Astrocyte (in vitro differentiated cells and primary cell): ENCODE results near the gene PKHD1. TPM values are rescaled to one million over a fixed set of nuclear protein-coding genes. Genes with fewer than 3 reads are reported as not detected.

ENCODE experiments used
- DNase-seq: peaks from one replicate; pipeline ENCODE4 v3.0.0-alpha.2; 2010; ENCODE audit warnings: low read depth
- FAIRE-seq: peaks from 2 replicates; lab custom pipeline; 2011; peaks lifted over from hg19 to GRCh38; lab: Jason Lieb, UNC
- H2AFZ ChIP-seq: 2 replicates; pipeline ENCODE4 v1.6.0; 2012; ENCODE audit warnings: low read depth, low read length, inconsistent platforms
- H3K27ac ChIP-seq: 2 replicates; pipeline ENCODE4 v1.5.1; 2011; ENCODE audit warnings: low read depth, low read length, inconsistent platforms
- H3K27me3 ChIP-seq: 2 replicates; pipeline ENCODE4 v1.6.0; 2011; ENCODE audit warnings: low read length, inconsistent platforms; ENCODE audit not compliant: insufficient read depth
- H3K36me3 ChIP-seq: 2 replicates; pipeline ENCODE4 v1.5.1; 2011; ENCODE audit warnings: low read length, inconsistent platforms; ENCODE audit not compliant: insufficient read depth
- H3K4me1 ChIP-seq: 2 replicates; pipeline ENCODE4 v1.5.1; 2011; ENCODE audit warnings: low read length, inconsistent platforms; ENCODE audit not compliant: insufficient read depth
- H3K4me2 ChIP-seq: 2 replicates; pipeline ENCODE4 v1.6.0; 2012; ENCODE audit warnings: low read length, inconsistent platforms
- H3K4me3 ChIP-seq: 2 replicates; pipeline ENCODE4 v1.5.1; 2011; ENCODE audit warnings: low read depth, mild to moderate bottlenecking, low read length, inconsistent platforms; ENCODE audit not compliant: insufficient read depth
- H3K79me2 ChIP-seq: 2 replicates; pipeline ENCODE4 v1.6.0; 2012; ENCODE audit warnings: mild to moderate bottlenecking, low read length, inconsistent platforms; ENCODE audit not compliant: insufficient read depth
- H3K9ac ChIP-seq: 2 replicates; pipeline ENCODE4 v1.6.0; 2012; ENCODE audit warnings: mild to moderate bottlenecking, low read length, inconsistent platforms
- H3K9me3 ChIP-seq: 2 replicates; pipeline ENCODE4 v1.5.1; 2012; ENCODE audit warnings: low read depth, mild to moderate bottlenecking, low read length, inconsistent platforms; ENCODE audit not compliant: insufficient read depth
- H4K20me1 ChIP-seq: 2 replicates; pipeline ENCODE4 v1.6.0; 2012; ENCODE audit warnings: low read length, inconsistent platforms; ENCODE audit not compliant: insufficient read depth
- H3K27ac Mint-ChIP-seq: one replicate; pipeline ENCODE4 v1.8.0; 2021; ENCODE audit warnings: mild to moderate bottlenecking, mixed read lengths; ENCODE audit not compliant: unreplicated experiment
- H3K27me3 Mint-ChIP-seq: one replicate; pipeline ENCODE4 v1.8.0; 2021; ENCODE audit warnings: low read depth, mixed read lengths; ENCODE audit not compliant: unreplicated experiment
- H3K36me3 Mint-ChIP-seq: one replicate; pipeline ENCODE4 v1.8.0; 2021; ENCODE audit warnings: low read depth, mixed read lengths; ENCODE audit not compliant: unreplicated experiment
- H3K4me1 Mint-ChIP-seq: one replicate; pipeline ENCODE4 v1.8.0; 2021; ENCODE audit warnings: low read depth, mixed read lengths; ENCODE audit not compliant: unreplicated experiment
- H3K4me3 Mint-ChIP-seq: one replicate; pipeline ENCODE4 v1.8.0; 2021; ENCODE audit warnings: mild to moderate bottlenecking, moderate library complexity, mixed read lengths; ENCODE audit not compliant: unreplicated experiment
- H3K9me3 Mint-ChIP-seq: one replicate; pipeline ENCODE4 v1.8.0; 2021; ENCODE audit warnings: mild to moderate bottlenecking, mixed read lengths; ENCODE audit not compliant: unreplicated experiment
- EZH2 ChIP-seq: IDR thresholded peaks from 2 replicates; pipeline ENCODE4 v1.6.1; 2012; ENCODE audit warnings: mild to moderate bottlenecking, low read length, inconsistent platforms; ENCODE audit not compliant: insufficient read depth
- total RNA-seq: library from RNA; stranded (reverse); gene quantifications from 2 replicates; pipeline ENCODE4 v1.2.1, GENCODE V29; 2021
- TF ChIP-seq, protein P1 (sequence below): IDR thresholded peaks from 2 replicates; pipeline ENCODE4 v1.5.1; 2011; ENCODE audit warnings: low read depth, mild to moderate bottlenecking, inconsistent platforms, low read length, moderate library complexity; ENCODE audit not compliant: insufficient read depth

Gene PKHD1
- total RNA-seq, 1 donor from 2014 or later: 0.16 TPM

DNA sequence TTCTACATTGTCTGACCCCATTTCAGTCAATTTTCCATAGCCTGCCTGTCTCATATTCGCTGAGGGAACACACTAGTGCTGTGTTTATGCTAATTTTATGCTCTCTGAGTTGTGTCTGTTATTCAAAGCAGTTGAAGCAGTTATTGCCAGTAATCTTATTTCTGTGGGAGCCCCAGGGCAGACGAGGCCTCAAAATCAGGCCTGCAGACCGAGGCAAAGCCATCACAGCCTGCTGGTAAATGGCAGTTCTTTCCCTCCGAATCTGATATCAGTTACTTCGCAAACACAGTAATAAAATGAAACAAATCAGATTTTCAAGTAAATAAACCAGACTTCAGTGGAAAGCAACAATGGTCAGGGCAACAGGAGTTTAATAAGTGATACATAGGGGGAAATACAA, 508.4 kb downstream of the PKHD1 start:
- Histone ChIP-seq H3K36me3 (no peaks in the 10 kb centered on the region), H3K4me1 (no peaks in the 10 kb centered on the region), H3K9me3 (no peaks in the 10 kb centered on the region), H3K27ac (no peak overlapping the region), H3K9ac (no peak overlapping the region), H2AFZ (no peak overlapping the region), H4K20me1 (no peaks in the 10 kb centered on the region), H3K4me2 (no peak overlapping the region), H3K4me3 (no peak overlapping the region), H3K79me2 (no peaks in the 10 kb centered on the region), H3K27me3 (no peaks in the 10 kb centered on the region)
- H3K27ac Mint-ChIP-seq: no peak overlapping the region
- TF ChIP-seq, protein P1, sequence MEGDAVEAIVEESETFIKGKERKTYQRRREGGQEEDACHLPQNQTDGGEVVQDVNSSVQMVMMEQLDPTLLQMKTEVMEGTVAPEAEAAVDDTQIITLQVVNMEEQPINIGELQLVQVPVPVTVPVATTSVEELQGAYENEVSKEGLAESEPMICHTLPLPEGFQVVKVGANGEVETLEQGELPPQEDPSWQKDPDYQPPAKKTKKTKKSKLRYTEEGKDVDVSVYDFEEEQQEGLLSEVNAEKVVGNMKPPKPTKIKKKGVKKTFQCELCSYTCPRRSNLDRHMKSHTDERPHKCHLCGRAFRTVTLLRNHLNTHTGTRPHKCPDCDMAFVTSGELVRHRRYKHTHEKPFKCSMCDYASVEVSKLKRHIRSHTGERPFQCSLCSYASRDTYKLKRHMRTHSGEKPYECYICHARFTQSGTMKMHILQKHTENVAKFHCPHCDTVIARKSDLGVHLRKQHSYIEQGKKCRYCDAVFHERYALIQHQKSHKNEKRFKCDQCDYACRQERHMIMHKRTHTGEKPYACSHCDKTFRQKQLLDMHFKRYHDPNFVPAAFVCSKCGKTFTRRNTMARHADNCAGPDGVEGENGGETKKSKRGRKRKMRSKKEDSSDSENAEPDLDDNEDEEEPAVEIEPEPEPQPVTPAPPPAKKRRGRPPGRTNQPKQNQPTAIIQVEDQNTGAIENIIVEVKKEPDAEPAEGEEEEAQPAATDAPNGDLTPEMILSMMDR: no peak
- no peaks in the 10 kb centered on the region for H3K27me3 Mint-ChIP-seq
- FAIRE-seq (no peak), DNase-seq (no peak)
- no peak overlapping the region for H3K4me3 Mint-ChIP-seq
- H3K9me3 Mint-ChIP-seq: no peaks in the 10 kb centered on the region
- no peaks in the 10 kb centered on the region for H3K36me3 Mint-ChIP-seq
- no peaks in the 10 kb centered on the region for H3K4me1 Mint-ChIP-seq

DNA sequence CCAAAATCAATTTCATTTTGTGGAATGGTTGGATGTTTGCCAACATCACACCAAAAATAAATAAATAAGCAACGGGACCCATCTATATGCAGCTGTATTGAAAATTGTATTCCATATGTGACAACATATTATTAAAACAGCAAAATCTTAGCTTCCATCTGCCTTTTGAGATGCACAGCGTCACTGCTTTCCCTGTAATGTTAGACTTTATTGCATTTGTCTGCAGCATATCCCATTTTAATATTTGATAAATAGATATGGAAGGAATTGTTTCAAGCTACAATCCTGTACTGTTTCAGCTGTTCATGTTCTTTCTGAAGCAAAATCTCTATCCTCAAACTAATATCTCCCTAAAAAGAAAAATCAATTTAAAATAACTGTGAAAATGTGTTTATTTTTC, 509.1 kb downstream of the PKHD1 start:
- Mint-ChIP-seq H3K27me3 (no peaks in the 10 kb centered on the region), H3K4me1 (no peaks in the 10 kb centered on the region), H3K9me3 (no peaks in the 10 kb centered on the region), H3K4me3 (no peak overlapping the region), H3K36me3 (no peaks in the 10 kb centered on the region), H3K27ac (no peak overlapping the region)
- Histone ChIP-seq H3K36me3 (no peaks in the 10 kb centered on the region), H3K79me2 (no peaks in the 10 kb centered on the region), H4K20me1 (no peaks in the 10 kb centered on the region), H2AFZ (no peak overlapping the region), H3K27ac (no peak overlapping the region), H3K4me2 (no peak overlapping the region), H3K4me1 (no peaks in the 10 kb centered on the region), H3K9me3 (no peaks in the 10 kb centered on the region), H3K27me3 (no peaks in the 10 kb centered on the region), H3K4me3 (no peak overlapping the region), H3K9ac (no peak overlapping the region)
- FAIRE-seq (no peak), DNase-seq (no peak)
- TF ChIP-seq, protein P1: no peak
- no peak for TF ChIP-seq EZH2

- no peaks in the 10 kb centered on the region for H3K27me3 Mint-ChIP-seq
- Histone ChIP-seq H3K4me3 (no peak overlapping the region), H4K20me1 (no peaks in the 10 kb centered on the region), H3K79me2 (no peaks in the 10 kb centered on the region), H3K9me3 (no peaks in the 10 kb centered on the region), H3K4me2 (no peak overlapping the region), H3K9ac (no peak overlapping the region), H3K27ac (no peak overlapping the region), H3K36me3 (no peaks in the 10 kb centered on the region), H3K4me1 (no peaks in the 10 kb centered on the region), H3K27me3 (no peaks in the 10 kb centered on the region), H2AFZ (no peak overlapping the region)
- no peak overlapping the region for H3K4me3 Mint-ChIP-seq
- H3K4me1 Mint-ChIP-seq: no peaks in the 10 kb centered on the region
- H3K9me3 Mint-ChIP-seq: peaks cover 3% of the 10 kb centered on the region
- no peaks in the 10 kb centered on the region for H3K36me3 Mint-ChIP-seq
- H3K27ac Mint-ChIP-seq: no peak overlapping the region
- TF ChIP-seq, protein P1: no peak
- TF ChIP-seq EZH2: no peak
- FAIRE-seq (no peak), DNase-seq (no peak)
Observed at GRCh38 chr6:51574040-51574439, 513.4 kb downstream of the PKHD1 start.
